SK-N-SH treated with all-trans-retinoic acid at 6 μM for 48 hours (cell line): ENCODE results near the gene CFAP52.
"Not testable (repeated sequence)": the region's sequence is repeated elsewhere in the genome, so short reads cannot be mapped to it uniquely, and the experiment has no call there.

Source experiments
- ATAC-seq: fragments of 200-7000 bp; cut with Tn5 transposase; 3 replicates; pipeline ENCODE4 v1.9.1; 2020; ENCODE audit warnings: mild to moderate bottlenecking, moderate library complexity
- ARNTL ChIP-seq: fragments of 450-650 bp; formaldehyde crosslinking; IDR thresholded peaks from 2 replicates; pipeline ENCODE4 v1.5.0; 2020; ENCODE audit warnings: low read depth, mild to moderate bottlenecking, moderate library complexity, borderline replicate concordance
- BACH2 ChIP-seq: fragments of 250-450 bp; sonication (Bioruptor Pico); IDR thresholded peaks from 2 replicates; pipeline ENCODE4 v1.9.0; 2021; ENCODE audit warnings: mild to moderate bottlenecking, borderline replicate concordance
- CSDC2 ChIP-seq: fragments of 250-450 bp; sonication (Bioruptor Pico); IDR thresholded peaks from 2 replicates; pipeline ENCODE4 v1.5.0; 2020; ENCODE audit warnings: mild to moderate bottlenecking, moderate library complexity
- GLIS3 ChIP-seq: fragments of 250-450 bp; sonication (Bioruptor Pico); IDR thresholded peaks from 2 replicates; pipeline ENCODE4 v1.5.0; 2020; ENCODE audit warnings: mild to moderate bottlenecking, moderate library complexity
- ISL1 ChIP-seq: fragments of 250-450 bp; sonication (Bioruptor Pico); IDR thresholded peaks from 2 replicates; pipeline ENCODE4 v2.1.2; 2022; ENCODE audit warnings: mild to moderate bottlenecking, moderate library complexity
- OSR1 ChIP-seq: fragments of 250-450 bp; sonication (Bioruptor Pico); IDR thresholded peaks from 2 replicates; pipeline ENCODE4 v1.8.0; 2022; ENCODE audit warnings: moderate library complexity, mild to moderate bottlenecking, inconsistent platforms
- PPARA ChIP-seq: fragments of 250-450 bp; sonication (Bioruptor Pico); IDR thresholded peaks from 2 replicates; pipeline ENCODE4 v1.5.0; 2020; ENCODE audit warnings: mild to moderate bottlenecking, borderline replicate concordance
- RARB ChIP-seq: fragments of 250-450 bp; sonication (Bioruptor Pico); IDR thresholded peaks from 2 replicates; pipeline ENCODE4 v1.8.0; 2021; ENCODE audit warnings: mild to moderate bottlenecking, moderate library complexity
- TCF4 ChIP-seq: fragments of 250-450 bp; sonication (Bioruptor Pico); IDR thresholded peaks from 2 replicates; pipeline ENCODE4 v1.8.0; 2021; ENCODE audit warnings: mild to moderate bottlenecking, moderate library complexity, borderline replicate concordance
- TOX ChIP-seq: fragments of 250-450 bp; sonication (Bioruptor Pico); IDR thresholded peaks from 2 replicates; pipeline ENCODE4 v1.8.0; 2021; ENCODE audit warnings: mild to moderate bottlenecking, moderate library complexity, borderline replicate concordance
- ZFP3 ChIP-seq: fragments of 250-450 bp; sonication (Bioruptor Pico); IDR thresholded peaks from 2 replicates; pipeline ENCODE4 v1.5.0; 2020; ENCODE audit warnings: mild to moderate bottlenecking, moderate library complexity
- ZFP30 ChIP-seq: fragments of 450-650 bp; formaldehyde crosslinking; IDR thresholded peaks from 2 replicates; pipeline ENCODE4 v1.5.0; 2022; ENCODE audit warnings: mild to moderate bottlenecking, moderate library complexity
- ZNF565 ChIP-seq: fragments of 450-650 bp; formaldehyde crosslinking; conservative IDR thresholded peaks from 2 replicates; pipeline ENCODE4 v1.5.0; 2020; ENCODE audit warnings: low read depth, mild to moderate bottlenecking, moderate library complexity
- ZNF70 ChIP-seq: fragments of 450-650 bp; formaldehyde crosslinking; IDR thresholded peaks from 2 replicates; pipeline ENCODE4 v1.5.0; 2020; ENCODE audit warnings: mild to moderate bottlenecking, moderate library complexity
- ZNF8 ChIP-seq: fragments of 450-650 bp; formaldehyde crosslinking; IDR thresholded peaks from 2 replicates; pipeline ENCODE4 v1.5.0; 2020; ENCODE audit warnings: mild to moderate bottlenecking, moderate library complexity
- TF ChIP-seq, protein P1 (sequence below): fragments of 250-450 bp; sonication (Bioruptor Pico); IDR thresholded peaks from 2 replicates; pipeline ENCODE4 v1.5.1; 2020; ENCODE audit warnings: low read depth, mild to moderate bottlenecking, moderate library complexity
- TF ChIP-seq, protein P2 (sequence below): fragments of 250-450 bp; sonication (Bioruptor Pico); IDR thresholded peaks from 2 replicates; pipeline ENCODE4 v1.5.1; 2021; ENCODE audit warnings: mild to moderate bottlenecking, moderate library complexity
- TF ChIP-seq, protein P3 (sequence below): fragments of 250-450 bp; sonication (Bioruptor Pico); IDR thresholded peaks from 2 replicates; pipeline ENCODE4 v1.8.0; 2020; ENCODE audit warnings: mild to moderate bottlenecking, moderate library complexity, borderline replicate concordance
- TF ChIP-seq, protein P4 (sequence below): fragments of 250-450 bp; sonication (Bioruptor Pico); IDR thresholded peaks from 2 replicates; pipeline ENCODE4 v1.8.0; 2021; ENCODE audit warnings: low read depth, mild to moderate bottlenecking, moderate library complexity, borderline replicate concordance

Gene CFAP52

DNA sequence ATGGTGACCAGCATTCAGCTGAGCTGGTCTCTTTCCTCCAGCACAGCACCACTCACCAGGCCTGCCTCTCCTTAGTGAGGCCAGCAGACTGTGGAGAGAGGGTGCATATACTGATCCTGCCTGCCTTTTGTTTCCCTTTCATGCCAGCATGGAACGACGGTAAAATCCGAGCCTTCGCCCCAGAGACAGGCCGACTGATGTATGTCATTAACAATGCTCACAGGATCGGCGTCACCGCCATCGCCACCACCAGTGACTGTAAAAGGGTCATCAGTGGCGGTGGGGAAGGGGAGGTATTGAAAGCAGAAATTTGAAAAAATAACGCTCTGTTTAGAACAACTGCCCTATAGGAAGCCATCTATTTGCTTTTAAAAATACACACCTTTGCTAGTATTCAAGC, 56.3 kb downstream of the CFAP52 start:
- TF ChIP-seq ZNF8, result no peak
- TF ChIP-seq BACH2, result no peak
- no peak for TF ChIP-seq OSR1 (CRISPR knock-in tag)
- no peak for TF ChIP-seq ZNF70 (CRISPR knock-in tag)
- TF ChIP-seq CSDC2 (CRISPR knock-in tag), result no peak
- TF ChIP-seq, protein P1, sequence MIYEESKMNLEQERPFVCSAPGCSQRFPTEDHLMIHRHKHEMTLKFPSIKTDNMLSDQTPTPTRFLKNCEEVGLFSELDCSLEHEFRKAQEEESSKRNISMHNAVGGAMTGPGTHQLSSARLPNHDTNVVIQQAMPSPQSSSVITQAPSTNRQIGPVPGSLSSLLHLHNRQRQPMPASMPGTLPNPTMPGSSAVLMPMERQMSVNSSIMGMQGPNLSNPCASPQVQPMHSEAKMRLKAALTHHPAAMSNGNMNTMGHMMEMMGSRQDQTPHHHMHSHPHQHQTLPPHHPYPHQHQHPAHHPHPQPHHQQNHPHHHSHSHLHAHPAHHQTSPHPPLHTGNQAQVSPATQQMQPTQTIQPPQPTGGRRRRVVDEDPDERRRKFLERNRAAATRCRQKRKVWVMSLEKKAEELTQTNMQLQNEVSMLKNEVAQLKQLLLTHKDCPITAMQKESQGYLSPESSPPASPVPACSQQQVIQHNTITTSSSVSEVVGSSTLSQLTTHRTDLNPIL (CRISPR knock-in tag), result no peak
- no peak for TF ChIP-seq TCF4 (CRISPR knock-in tag)
- TF ChIP-seq ISL1 (CRISPR knock-in tag), result no peak
- no peak for ATAC-seq

DNA sequence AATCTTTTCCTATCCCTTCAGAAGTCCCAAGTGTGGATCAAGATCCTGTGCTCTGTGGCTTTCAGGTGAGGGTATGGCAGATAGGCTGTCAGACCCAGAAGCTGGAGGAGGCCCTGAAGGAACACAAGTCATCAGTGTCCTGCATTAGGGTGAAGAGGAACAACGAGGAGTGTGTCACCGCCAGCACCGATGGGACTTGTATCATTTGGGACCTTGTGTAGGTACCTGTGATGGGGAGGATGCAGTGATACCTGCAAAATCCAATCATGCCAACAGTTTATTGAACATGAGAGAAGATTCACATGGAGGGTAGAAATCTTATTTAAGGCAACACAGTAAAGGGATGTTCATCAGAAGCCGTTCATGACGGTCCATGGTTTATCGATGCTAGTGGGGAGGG, 58.9 kb downstream of the CFAP52 start:
- TF ChIP-seq TCF4 (CRISPR knock-in tag) (no peak), ARNTL (CRISPR knock-in tag) (no peak), ZFP30 (CRISPR knock-in tag) (no peak), RARB (CRISPR knock-in tag) (no peak), ZNF565 (CRISPR knock-in tag) (no peak), ZNF8 (no peak), CSDC2 (CRISPR knock-in tag) (no peak)
- TF ChIP-seq, protein P2, sequence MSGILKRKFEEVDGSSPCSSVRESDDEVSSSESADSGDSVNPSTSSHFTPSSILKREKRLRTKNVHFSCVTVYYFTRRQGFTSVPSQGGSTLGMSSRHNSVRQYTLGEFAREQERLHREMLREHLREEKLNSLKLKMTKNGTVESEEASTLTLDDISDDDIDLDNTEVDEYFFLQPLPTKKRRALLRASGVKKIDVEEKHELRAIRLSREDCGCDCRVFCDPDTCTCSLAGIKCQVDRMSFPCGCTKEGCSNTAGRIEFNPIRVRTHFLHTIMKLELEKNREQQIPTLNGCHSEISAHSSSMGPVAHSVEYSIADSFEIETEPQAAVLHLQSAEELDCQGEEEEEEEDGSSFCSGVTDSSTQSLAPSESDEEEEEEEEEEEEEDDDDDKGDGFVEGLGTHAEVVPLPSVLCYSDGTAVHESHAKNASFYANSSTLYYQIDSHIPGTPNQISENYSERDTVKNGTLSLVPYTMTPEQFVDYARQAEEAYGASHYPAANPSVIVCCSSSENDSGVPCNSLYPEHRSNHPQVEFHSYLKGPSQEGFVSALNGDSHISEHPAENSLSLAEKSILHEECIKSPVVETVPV (CRISPR knock-in tag), result no peak
- TF ChIP-seq, protein P1 (CRISPR knock-in tag), result no peak
- TF ChIP-seq, all 23 proteins: peak for 0
- no peak for ATAC-seq

DNA sequence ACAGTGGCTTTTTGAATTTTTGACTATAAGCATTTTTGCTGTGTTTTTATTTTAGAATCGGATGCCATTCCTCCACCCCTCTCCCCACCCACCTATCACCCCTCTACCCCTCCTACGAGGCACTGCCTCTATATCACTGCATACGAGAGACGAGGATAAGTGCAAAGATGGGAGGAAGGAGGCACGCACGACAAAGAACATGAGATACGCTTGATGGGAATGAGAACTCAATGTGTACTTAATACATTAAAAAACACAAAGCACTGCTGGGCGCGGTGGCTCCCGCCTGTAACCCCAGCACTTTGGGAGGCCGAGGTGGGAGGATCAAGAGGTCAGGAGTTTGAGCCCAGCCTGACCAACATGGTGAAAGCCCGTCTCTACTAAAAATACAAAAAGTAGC, 60.1 kb downstream of the CFAP52 start:
- TF ChIP-seq, protein P3, sequence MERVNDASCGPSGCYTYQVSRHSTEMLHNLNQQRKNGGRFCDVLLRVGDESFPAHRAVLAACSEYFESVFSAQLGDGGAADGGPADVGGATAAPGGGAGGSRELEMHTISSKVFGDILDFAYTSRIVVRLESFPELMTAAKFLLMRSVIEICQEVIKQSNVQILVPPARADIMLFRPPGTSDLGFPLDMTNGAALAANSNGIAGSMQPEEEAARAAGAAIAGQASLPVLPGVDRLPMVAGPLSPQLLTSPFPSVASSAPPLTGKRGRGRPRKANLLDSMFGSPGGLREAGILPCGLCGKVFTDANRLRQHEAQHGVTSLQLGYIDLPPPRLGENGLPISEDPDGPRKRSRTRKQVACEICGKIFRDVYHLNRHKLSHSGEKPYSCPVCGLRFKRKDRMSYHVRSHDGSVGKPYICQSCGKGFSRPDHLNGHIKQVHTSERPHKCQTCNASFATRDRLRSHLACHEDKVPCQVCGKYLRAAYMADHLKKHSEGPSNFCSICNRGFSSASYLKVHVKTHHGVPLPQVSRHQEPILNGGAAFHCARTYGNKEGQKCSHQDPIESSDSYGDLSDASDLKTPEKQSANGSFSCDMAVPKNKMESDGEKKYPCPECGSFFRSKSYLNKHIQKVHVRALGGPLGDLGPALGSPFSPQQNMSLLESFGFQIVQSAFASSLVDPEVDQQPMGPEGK, result no peak
- TF ChIP-seq ZFP3 (CRISPR knock-in tag), result no peak
- TF ChIP-seq, protein P2 (CRISPR knock-in tag), result no peak
- TF ChIP-seq PPARA, result no peak
- TF ChIP-seq ZNF565 (CRISPR knock-in tag), result no peak
- no peak for TF ChIP-seq ZNF70 (CRISPR knock-in tag)
- no peak for TF ChIP-seq ARNTL (CRISPR knock-in tag)
- TF ChIP-seq TOX (CRISPR knock-in tag), result no peak
- TF ChIP-seq, protein P4, sequence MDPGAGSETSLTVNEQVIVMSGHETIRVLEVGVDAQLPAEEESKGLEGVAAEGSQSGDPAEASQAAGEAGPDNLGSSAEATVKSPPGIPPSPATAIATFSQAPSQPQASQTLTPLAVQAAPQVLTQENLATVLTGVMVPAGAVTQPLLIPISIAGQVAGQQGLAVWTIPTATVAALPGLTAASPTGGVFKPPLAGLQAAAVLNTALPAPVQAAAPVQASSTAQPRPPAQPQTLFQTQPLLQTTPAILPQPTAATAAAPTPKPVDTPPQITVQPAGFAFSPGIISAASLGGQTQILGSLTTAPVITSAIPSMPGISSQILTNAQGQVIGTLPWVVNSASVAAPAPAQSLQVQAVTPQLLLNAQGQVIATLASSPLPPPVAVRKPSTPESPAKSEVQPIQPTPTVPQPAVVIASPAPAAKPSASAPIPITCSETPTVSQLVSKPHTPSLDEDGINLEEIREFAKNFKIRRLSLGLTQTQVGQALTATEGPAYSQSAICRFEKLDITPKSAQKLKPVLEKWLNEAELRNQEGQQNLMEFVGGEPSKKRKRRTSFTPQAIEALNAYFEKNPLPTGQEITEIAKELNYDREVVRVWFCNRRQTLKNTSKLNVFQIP, result no peak
- no peak for TF ChIP-seq GLIS3 (CRISPR knock-in tag)
- TF ChIP-seq TCF4 (CRISPR knock-in tag), result no peak
- no peak for TF ChIP-seq BACH2
- no peak for TF ChIP-seq CSDC2 (CRISPR knock-in tag)

DNA sequence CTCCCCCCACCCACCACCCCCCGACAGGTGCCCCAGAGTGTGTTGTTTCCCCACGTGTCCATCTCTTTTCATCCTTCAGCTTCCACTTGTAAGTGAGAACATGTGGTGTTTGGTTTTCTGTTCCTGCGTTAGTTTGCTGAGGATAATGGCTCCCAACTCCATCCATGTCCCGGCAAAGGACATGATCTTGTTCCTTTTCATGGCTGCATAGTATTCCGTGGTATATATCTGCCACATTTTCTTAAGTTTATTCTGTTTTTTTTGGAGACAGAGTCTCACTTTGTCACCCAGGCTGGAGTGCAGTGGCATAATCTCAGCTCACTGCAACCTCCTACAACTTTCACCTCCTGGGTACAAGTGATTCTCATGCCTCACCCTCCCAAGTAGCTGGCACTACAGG, 63.9 kb downstream of the CFAP52 start:
- ATAC-seq, result not testable (repeated sequence)

More for the DNA sequence above, 60.1 kb downstream of the CFAP52 start:
- ATAC-seq, result no peak
